ENCODE data around the gene HDGFL1.

GRCh38 chr6:22621028-22621427 lies 51.7 kb downstream of the HDGFL1 start:
- TF ChIP-seq POLR2A (IDR thresholded peaks at IDR 0.05) (no peak), EP300 (IDR thresholded peaks at IDR 0.05) (no peak)

All from tibial nerve (tissue), 3 donors.